ENCODE results near the gene ZFAND3.

DNA sequence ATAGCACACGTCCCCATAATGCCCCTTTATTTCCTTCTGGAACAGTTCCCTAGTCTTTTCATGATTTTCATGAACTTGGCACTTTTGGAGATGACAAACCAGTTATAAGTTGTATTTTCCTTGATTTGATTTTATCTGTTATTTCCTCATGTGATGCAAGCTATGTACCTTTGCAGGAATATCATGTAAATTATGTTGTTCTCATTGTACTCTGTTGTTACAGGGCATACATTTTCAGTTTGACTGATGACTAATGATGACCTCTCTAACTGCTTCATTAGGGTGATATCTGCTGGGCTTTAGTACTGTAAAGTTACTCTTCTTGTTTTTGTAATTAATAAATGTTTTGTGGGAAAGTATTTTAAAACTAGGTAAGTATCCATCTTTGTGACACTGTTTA is 147.3 kb downstream of the ZFAND3 start:
- TF ChIP-seq, protein P1, sequence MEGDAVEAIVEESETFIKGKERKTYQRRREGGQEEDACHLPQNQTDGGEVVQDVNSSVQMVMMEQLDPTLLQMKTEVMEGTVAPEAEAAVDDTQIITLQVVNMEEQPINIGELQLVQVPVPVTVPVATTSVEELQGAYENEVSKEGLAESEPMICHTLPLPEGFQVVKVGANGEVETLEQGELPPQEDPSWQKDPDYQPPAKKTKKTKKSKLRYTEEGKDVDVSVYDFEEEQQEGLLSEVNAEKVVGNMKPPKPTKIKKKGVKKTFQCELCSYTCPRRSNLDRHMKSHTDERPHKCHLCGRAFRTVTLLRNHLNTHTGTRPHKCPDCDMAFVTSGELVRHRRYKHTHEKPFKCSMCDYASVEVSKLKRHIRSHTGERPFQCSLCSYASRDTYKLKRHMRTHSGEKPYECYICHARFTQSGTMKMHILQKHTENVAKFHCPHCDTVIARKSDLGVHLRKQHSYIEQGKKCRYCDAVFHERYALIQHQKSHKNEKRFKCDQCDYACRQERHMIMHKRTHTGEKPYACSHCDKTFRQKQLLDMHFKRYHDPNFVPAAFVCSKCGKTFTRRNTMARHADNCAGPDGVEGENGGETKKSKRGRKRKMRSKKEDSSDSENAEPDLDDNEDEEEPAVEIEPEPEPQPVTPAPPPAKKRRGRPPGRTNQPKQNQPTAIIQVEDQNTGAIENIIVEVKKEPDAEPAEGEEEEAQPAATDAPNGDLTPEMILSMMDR (IDR thresholded peaks at IDR 0.05 in 2 of 3, conservative IDR thresholded peaks at IDR 0.05 in 1 of 3; ENCODE audit: borderline replicate concordance in 1 of 3, insufficient read depth in 1 of 3, low read depth in 2 of 3, low read length in 2 of 3): no peak
- TF ChIP-seq EZH2 (IDR thresholded peaks at IDR 0.05) (no peak), POLR2A (IDR thresholded peaks at IDR 0.05; ENCODE audit: borderline replicate concordance, extremely low read depth, insufficient read depth, insufficient read length) (no peak), ZNF274 (IDR thresholded peaks at IDR 0.05; ENCODE audit: low read depth, low read length) (no peak), POLR2AphosphoS5 (IDR thresholded peaks at IDR 0.05; ENCODE audit: low read depth, low read length) (no peak), JUND (IDR thresholded peaks at IDR 0.05) (no peak), ELF1 (IDR thresholded peaks at IDR 0.05; ENCODE audit: borderline replicate concordance, low read depth) (no peak), SP1 (IDR thresholded peaks at IDR 0.05; ENCODE audit: low read depth) (no peak), SIN3A (IDR thresholded peaks at IDR 0.05; ENCODE audit: low read depth) (no peak), EZH2phosphoT487 (IDR thresholded peaks at IDR 0.05; ENCODE audit: borderline replicate concordance) (no peak)
- TF ChIP-seq, protein P2, sequence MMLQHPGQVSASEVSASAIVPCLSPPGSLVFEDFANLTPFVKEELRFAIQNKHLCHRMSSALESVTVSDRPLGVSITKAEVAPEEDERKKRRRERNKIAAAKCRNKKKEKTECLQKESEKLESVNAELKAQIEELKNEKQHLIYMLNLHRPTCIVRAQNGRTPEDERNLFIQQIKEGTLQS (IDR thresholded peaks at IDR 0.05): no peak
- TF ChIP-seq, protein P3, sequence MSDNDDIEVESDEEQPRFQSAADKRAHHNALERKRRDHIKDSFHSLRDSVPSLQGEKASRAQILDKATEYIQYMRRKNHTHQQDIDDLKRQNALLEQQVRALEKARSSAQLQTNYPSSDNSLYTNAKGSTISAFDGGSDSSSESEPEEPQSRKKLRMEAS (IDR thresholded peaks at IDR 0.05): no peak
- TF ChIP-seq, protein P4, sequence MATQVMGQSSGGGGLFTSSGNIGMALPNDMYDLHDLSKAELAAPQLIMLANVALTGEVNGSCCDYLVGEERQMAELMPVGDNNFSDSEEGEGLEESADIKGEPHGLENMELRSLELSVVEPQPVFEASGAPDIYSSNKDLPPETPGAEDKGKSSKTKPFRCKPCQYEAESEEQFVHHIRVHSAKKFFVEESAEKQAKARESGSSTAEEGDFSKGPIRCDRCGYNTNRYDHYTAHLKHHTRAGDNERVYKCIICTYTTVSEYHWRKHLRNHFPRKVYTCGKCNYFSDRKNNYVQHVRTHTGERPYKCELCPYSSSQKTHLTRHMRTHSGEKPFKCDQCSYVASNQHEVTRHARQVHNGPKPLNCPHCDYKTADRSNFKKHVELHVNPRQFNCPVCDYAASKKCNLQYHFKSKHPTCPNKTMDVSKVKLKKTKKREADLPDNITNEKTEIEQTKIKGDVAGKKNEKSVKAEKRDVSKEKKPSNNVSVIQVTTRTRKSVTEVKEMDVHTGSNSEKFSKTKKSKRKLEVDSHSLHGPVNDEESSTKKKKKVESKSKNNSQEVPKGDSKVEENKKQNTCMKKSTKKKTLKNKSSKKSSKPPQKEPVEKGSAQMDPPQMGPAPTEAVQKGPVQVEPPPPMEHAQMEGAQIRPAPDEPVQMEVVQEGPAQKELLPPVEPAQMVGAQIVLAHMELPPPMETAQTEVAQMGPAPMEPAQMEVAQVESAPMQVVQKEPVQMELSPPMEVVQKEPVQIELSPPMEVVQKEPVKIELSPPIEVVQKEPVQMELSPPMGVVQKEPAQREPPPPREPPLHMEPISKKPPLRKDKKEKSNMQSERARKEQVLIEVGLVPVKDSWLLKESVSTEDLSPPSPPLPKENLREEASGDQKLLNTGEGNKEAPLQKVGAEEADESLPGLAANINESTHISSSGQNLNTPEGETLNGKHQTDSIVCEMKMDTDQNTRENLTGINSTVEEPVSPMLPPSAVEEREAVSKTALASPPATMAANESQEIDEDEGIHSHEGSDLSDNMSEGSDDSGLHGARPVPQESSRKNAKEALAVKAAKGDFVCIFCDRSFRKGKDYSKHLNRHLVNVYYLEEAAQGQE (IDR thresholded peaks at IDR 0.05; ENCODE audit: low read depth): no peak
